Hepatocyte (in vitro differentiated cells): ENCODE data around the gene CLCN1.

Experiments used
- CTCF ChIP-seq: fragments of 200-600 bp; sonication (generic); IDR thresholded peaks from 2 replicates; pipeline ENCODE4 v1.5.1; 2016; ENCODE audit warnings: antibody characterized with exemption, mild to moderate bottlenecking; ENCODE audit not compliant: poor library complexity
- EZH2 ChIP-seq: fragments of 200-600 bp; sonication (generic); IDR thresholded peaks from 2 replicates; pipeline ENCODE4 v1.6.1; 2016; ENCODE audit warnings: antibody characterized with exemption, mild to moderate bottlenecking, borderline replicate concordance

DNA sequence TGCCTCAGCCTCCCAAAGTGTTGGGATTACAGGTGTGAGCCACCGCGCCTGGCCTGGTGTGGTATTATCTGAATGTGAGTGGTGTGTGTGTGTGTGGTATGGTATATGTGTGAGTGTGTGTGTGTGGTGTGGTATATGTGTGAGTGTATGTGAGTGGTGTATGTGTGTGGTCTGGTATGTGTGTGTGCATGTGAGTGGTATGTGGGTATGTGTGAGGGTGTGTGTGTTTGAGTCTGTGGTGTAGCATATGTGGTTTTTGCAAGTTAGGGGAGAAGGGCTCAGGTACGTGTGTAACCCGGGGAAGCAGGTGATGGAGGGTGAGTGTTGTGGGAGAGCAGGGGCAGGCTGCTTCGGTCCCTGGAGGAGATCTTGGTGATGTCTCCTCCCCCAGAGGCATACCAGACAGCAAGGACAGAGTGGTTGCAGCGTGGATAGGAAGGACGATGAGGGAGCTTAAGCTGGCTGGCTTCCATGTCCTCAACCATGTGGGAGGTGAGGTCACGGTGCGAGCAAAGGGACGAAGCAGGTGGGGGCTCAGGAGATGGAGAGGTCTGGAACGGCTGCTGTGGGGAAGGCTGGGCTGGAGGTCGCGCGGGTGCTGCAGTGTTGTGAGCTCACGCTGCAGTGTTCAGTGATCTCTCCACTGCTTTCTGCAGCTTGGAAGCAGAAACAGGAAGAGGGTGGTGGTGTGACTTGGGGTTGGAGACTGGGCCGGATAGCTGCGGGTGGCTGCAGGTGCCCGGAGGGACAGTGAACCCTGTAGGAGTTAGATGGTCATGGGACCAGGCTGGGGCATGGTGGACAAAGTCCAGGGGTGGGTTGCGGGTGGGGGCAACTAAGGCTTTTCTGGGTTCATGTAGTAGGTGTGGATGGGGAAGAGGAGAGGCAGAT lies 70.2 kb downstream of the CLCN1 start:
- no peak for TF ChIP-seq CTCF
- no peak for TF ChIP-seq EZH2
